HEK293 (cell line): ENCODE measurements around the gene CHMP5.

Experiments used
- CTCF ChIA-PET: fragments of 350-600 bp; formaldehyde crosslinking; extraction: SDS; loops from one replicate; lab custom pipeline; 2021; ENCODE audit warnings: antibody characterized with exemption; lab: Yijun Ruan, JAX
- POLR2A ChIA-PET: fragments of 300-600 bp; formaldehyde crosslinking; extraction: SDS; loops from one replicate; lab custom pipeline; 2020; ENCODE audit warnings: antibody characterized with exemption, inconsistent platforms; lab: Yijun Ruan, JAX
- H3K27ac ChIP-seq: fragments of 200-500 bp; sonication (Bioruptor generic); 2 replicates; pipeline ENCODE4 v1.5.1; 2014; ENCODE audit warnings: low read depth, low read length, control low read depth, inconsistent platforms; ENCODE audit errors: extremely low read depth
- H3K36me3 ChIP-seq, 2 experiments: fragments of 200-500 bp in 1 of 2; sonication (Bioruptor generic) in 1 of 2; 1 replicate in 1 of 2; 2 replicates in 1 of 2; pipeline ENCODE4 v1.5.1; 2014 to 2017; ENCODE audit warnings: inconsistent platforms in 2 of 2, low read length in 2 of 2; ENCODE audit not compliant: control insufficient read depth in 2 of 2, insufficient read depth in 1 of 2
- H3K4me1 ChIP-seq: fragments of 200-500 bp; sonication (Bioruptor generic); 2 replicates; pipeline ENCODE4 v1.5.1; 2014; ENCODE audit warnings: mild to moderate bottlenecking, low read length, inconsistent platforms; ENCODE audit not compliant: control insufficient read depth, insufficient read depth
- H3K4me3 ChIP-seq: 2 replicates; pipeline ENCODE4 v1.5.1; 2011; ENCODE audit warnings: low read depth, mild to moderate bottlenecking, control low read depth, low read length, moderate library complexity
- H3K9me3 ChIP-seq: fragments of 200-500 bp; sonication (Bioruptor generic); 2 replicates; pipeline ENCODE4 v1.5.1; 2014; ENCODE audit warnings: low read depth, low read length, inconsistent platforms; ENCODE audit not compliant: control insufficient read depth, insufficient read depth
- GFI1B ChIP-seq: fragments of 450-650 bp; formaldehyde crosslinking; IDR thresholded peaks from 2 replicates; pipeline ENCODE4 v1.5.1; 2016; ENCODE audit warnings: missing biosample characterization, missing genetic modification characterization
- GLIS1 ChIP-seq: fragments of 450-650 bp; formaldehyde crosslinking; IDR thresholded peaks from 2 replicates; pipeline ENCODE4 v1.5.1; 2016; ENCODE audit warnings: missing biosample characterization, missing genetic modification characterization
- HOXA7 ChIP-seq: sonication (generic); formaldehyde crosslinking; IDR thresholded peaks from 2 replicates; pipeline ENCODE4 v1.8.1; 2022; ENCODE audit warnings: missing genetic modification reagents, borderline replicate concordance
- MYNN ChIP-seq: fragments of 450-650 bp; formaldehyde crosslinking; IDR thresholded peaks from 2 replicates; pipeline ENCODE4 v1.5.1; 2016; ENCODE audit warnings: missing biosample characterization, missing genetic modification characterization, borderline replicate concordance
- PBX3 ChIP-seq: sonication (generic); formaldehyde crosslinking; IDR thresholded peaks from 2 replicates; pipeline ENCODE4 v1.8.1; 2022; ENCODE audit warnings: mild to moderate bottlenecking, moderate library complexity, missing genetic modification reagents
- SCRT1 ChIP-seq: fragments of 450-650 bp; formaldehyde crosslinking; IDR thresholded peaks from 2 replicates; pipeline ENCODE4 v1.5.1; 2016; ENCODE audit warnings: missing biosample characterization, missing genetic modification characterization, borderline replicate concordance
- SETDB1 ChIP-seq: IDR thresholded peaks from one replicate; pipeline ENCODE4 v1.6.1; 2017; ENCODE audit warnings: mild to moderate bottlenecking, low read length, moderate library complexity, mixed read lengths; ENCODE audit not compliant: insufficient read length
- SP2 ChIP-seq: fragments of 450-650 bp; formaldehyde crosslinking; IDR thresholded peaks from 2 replicates; pipeline ENCODE4 v1.5.1; 2016; ENCODE audit warnings: missing biosample characterization, missing genetic modification characterization
- TRIM28 ChIP-seq: IDR thresholded peaks from 2 replicates; pipeline ENCODE4 v1.6.1; 2011; ENCODE audit warnings: low read length, control low read depth, borderline replicate concordance
- YY1 ChIP-seq: fragments of 450-650 bp; formaldehyde crosslinking; IDR thresholded peaks from 2 replicates; pipeline ENCODE4 v1.5.1; 2018; ENCODE audit warnings: missing biosample characterization, missing genetic modification characterization
- ZBTB17 ChIP-seq: fragments of 450-650 bp; formaldehyde crosslinking; IDR thresholded peaks from 2 replicates; pipeline ENCODE4 v1.5.1; 2016; ENCODE audit warnings: missing biosample characterization, missing genetic modification characterization
- ZFP3 ChIP-seq: fragments of 450-650 bp; formaldehyde crosslinking; IDR thresholded peaks from 2 replicates; pipeline ENCODE4 v1.5.1; 2016; ENCODE audit warnings: low read depth, missing biosample characterization, missing genetic modification characterization
- ZNF155 ChIP-seq: fragments of 450-650 bp; formaldehyde crosslinking; IDR thresholded peaks from 2 replicates; pipeline ENCODE4 v1.5.1; 2016; ENCODE audit warnings: missing biosample characterization, missing genetic modification characterization
- ZNF223 ChIP-seq: fragments of 450-650 bp; formaldehyde crosslinking; IDR thresholded peaks from 2 replicates; pipeline ENCODE4 v1.5.1; 2016; ENCODE audit warnings: missing biosample characterization, missing genetic modification characterization
- ZNF280C ChIP-seq: fragments of 450-650 bp; formaldehyde crosslinking; IDR thresholded peaks from 2 replicates; pipeline ENCODE4 v1.5.1; 2016; ENCODE audit warnings: missing biosample characterization, missing genetic modification characterization
- ZNF302 ChIP-seq: fragments of 450-650 bp; formaldehyde crosslinking; IDR thresholded peaks from 2 replicates; pipeline ENCODE4 v1.5.1; 2016; ENCODE audit warnings: missing biosample characterization, missing genetic modification characterization, low read depth
- ZNF521 ChIP-seq: fragments of 450-650 bp; formaldehyde crosslinking; IDR thresholded peaks from 2 replicates; pipeline ENCODE4 v1.5.1; 2017; ENCODE audit warnings: missing biosample characterization, mild to moderate bottlenecking, missing genetic modification characterization
- ZNF549 ChIP-seq: fragments of 450-650 bp; IDR thresholded peaks from 2 replicates; pipeline ENCODE4 v1.5.1; 2018; ENCODE audit warnings: missing biosample characterization, missing genetic modification characterization, mild to moderate bottlenecking, inconsistent platforms, moderate library complexity
- ZNF571 ChIP-seq: fragments of 450-650 bp; formaldehyde crosslinking; IDR thresholded peaks from 2 replicates; pipeline ENCODE4 v1.5.0; 2017; ENCODE audit warnings: missing biosample characterization, missing genetic modification characterization
- ZNF585B ChIP-seq: fragments of 450-650 bp; formaldehyde crosslinking; IDR thresholded peaks from 2 replicates; pipeline ENCODE4 v1.5.1; 2016; ENCODE audit warnings: missing biosample characterization, missing genetic modification characterization
- ZNF791 ChIP-seq: fragments of 450-650 bp; formaldehyde crosslinking; IDR thresholded peaks from 2 replicates; pipeline ENCODE4 v1.5.1; 2016; ENCODE audit warnings: missing biosample characterization, missing genetic modification characterization

CHMP5 gene

GRCh38 chr9:33288235-33288634 lies 23.4 kb downstream of the CHMP5 start:
- no peak overlapping the region for H3K4me3 ChIP-seq
- no peaks in the 10 kb centered on the region for H3K9me3 ChIP-seq
- H3K36me3 ChIP-seq, result peaks cover 0 to 27% of the 10 kb centered on the region in 2 experiments; a peak in 2 of 3 replicates
- no peak overlapping the region for H3K27ac ChIP-seq
- no peaks in the 10 kb centered on the region for H3K4me1 ChIP-seq
- TF ChIP-seq SCRT1 (tag by site-specific recombination) (no peak), ZNF791 (tag by site-specific recombination) (no peak), SP2 (tag by site-specific recombination) (no peak), ZNF549 (tag by site-specific recombination) (no peak), ZBTB17 (tag by site-specific recombination) (no peak), ZNF585B (tag by site-specific recombination) (no peak), ZNF223 (tag by site-specific recombination) (no peak), ZNF155 (no peak), ZNF571 (no peak), HOXA7 (CRISPR knock-in tag) (no peak), PBX3 (no peak), GLIS1 (tag by site-specific recombination) (no peak), MYNN (tag by site-specific recombination) (no peak), ZFP3 (tag by site-specific recombination) (no peak), ZNF302 (no peak), ZNF280C (tag by site-specific recombination) (no peak), GFI1B (tag by site-specific recombination) (no peak), TRIM28 (no peak)
- TF ChIP-seq, all 188 proteins: peak for 0
- ChIA-PET CTCF (interaction anchor here (0.7 to 2.2 kb wide), 8 partner anchors 15 to 433 kb away, joined by 3 to 18 read pairs (median 6); no protein-coding TSS in a partner anchor), POLR2A (no interaction called here)

- POLR2A ChIA-PET, result interaction anchor here (2.1 kb wide), 1 partner anchor 264 kb away, joined by 15 read pairs; the partner anchor contains the start of gene DNAJA1
- H3K9me3 ChIP-seq, result no peaks in the 10 kb centered on the region
- TF ChIP-seq SETDB1, result no peak
- no peak for TF ChIP-seq ZNF521 (tag by site-specific recombination)
- no peak for TF ChIP-seq YY1 (tag by site-specific recombination)
- no peaks in the 10 kb centered on the region for H3K4me1 ChIP-seq
- CTCF ChIA-PET, result interaction anchor here (1.7 kb wide), 1 partner anchor 172 kb away, joined by 3 read pairs; no protein-coding TSS in a partner anchor
- peaks cover 0 to 27% of the 10 kb centered on the region in 2 experiments; a peak in 2 of 3 replicates for H3K36me3 ChIP-seq
- H3K27ac ChIP-seq, result no peak overlapping the region
- H3K4me3 ChIP-seq, result no peak overlapping the region
These were observed 24.1 kb downstream of the CHMP5 start for GRCh38 chr9:33288828-33289483.
